ENCODE data around the gene DAND5.

The DAND5 gene

GRCh38 chr19:13005253-13005652, 35.9 kb downstream of the DAND5 start:
- DNase-seq: peak in 1 of 10 donors; percentile 20

DNA sequence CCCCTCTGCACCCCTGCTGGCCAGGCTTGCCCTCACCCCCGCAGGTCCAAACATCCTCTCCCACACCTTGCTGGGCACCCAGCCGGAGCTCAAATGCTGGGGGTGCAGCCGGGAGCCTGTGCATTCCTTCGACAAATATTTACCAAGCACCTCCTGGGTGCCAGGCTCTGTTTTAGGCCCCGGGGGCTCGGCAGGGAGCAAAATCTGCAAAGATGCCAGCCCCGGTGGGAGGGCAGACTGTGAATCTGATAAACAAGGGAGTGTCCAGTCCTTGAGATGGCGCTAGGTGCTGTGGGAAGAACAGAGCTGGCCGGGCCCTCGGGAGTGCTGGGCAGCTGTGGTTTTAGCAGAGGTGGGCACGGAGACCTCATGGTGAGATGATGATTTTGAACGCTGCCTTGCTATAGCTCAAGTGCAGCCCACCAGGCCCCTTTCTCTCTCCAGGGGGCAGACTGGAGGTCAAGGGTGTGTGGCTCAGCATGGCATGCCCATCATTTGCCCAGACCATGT, 36.5 kb downstream of the DAND5 start:
- DNase-seq: peak in 2 of 10 donors; percentile 66 to 84
- intact Hi-C loops (cut with DNase I): no loop called here

More at GRCh38 chr19:13005253-13005652, 35.9 kb downstream of the DAND5 start:
- intact Hi-C loops (cut with DNase I): no loop called here

GRCh38 chr19:13006431-13007281, 37.3 kb downstream of the DAND5 start:
- DNase-seq: peak in 3 of 10 donors; percentile 30 to 90 (median 86)
- intact Hi-C loops (cut with DNase I): no loop called here

DNA sequence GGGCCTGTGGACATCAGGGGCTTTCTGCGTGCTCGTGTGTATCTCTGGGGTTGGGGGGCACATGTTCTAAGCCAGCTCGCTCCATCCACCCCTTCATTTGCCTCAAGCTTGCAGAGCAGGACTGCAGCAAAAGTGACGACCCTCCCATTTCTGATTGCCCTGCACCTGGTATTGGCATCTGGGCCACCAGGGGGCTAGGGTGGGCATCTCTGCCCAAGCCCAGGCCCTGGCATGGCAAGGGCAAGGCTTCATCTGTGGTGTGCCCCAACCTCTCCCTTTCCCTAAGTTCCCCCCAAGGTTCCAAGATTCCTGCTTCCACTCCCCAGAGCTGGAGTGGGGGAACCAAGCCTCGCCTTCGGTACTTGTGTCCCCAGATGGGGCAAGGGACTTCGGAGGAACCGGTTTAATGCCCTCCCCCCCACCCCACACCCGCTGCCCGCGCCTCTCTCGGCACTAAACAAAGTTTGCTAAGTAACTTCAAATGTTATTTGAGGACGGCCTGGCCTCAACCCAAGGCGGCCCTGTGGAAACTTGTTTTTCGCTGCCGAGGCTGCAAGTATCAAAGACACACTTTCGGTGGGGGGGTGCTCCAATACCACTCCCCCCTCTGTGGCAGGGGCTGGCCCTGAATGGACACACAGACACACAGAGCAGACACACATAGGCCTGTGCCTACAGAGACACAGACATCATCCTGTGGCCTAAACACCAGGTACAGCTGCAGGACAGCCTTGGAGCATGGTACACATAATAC, 38.1 kb downstream of the DAND5 start:
- peak in 4 of 10 donors; percentile 22 to 83 (median 56) for DNase-seq
- intact Hi-C loops (cut with DNase I): no loop called here

DNA sequence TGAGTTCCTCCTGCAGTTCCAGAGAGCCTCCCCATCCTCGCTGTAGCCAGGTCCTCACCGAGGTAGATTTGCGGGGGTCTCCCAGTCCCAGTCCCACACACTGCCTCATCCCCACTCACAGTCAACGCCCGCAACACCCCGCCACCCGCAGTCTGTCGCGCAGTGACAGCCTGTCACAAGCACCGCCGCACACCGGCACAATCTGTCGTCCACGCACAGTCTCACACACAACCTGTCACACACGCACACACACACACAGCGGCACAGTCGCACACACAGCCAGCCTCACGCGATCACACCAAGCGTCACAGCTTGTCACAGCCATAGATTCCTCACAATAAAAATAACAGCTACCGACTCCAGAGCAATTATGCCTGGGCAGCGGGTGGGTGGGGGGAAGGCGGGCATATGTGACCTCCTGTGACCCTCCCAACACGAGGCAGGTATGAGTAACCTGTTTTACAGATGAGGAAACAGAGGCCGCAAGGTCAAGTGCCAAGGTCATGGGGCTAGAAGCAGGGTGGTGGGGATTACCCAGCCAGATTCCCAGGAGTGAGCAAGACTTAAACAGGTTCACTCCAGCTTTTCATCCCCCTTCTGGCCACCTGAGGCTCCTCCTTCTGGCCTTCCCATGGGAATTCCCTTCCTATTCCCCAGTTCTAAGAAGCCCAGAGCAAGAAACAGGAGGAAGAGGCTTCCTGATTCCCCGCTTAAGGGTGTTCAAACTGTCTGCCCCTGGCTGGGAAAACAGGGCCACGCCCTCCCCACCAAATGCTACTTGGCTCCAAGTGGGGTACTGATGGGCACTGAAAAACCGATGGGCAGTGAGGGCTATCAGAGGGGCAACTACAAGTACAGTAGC, 39.8 kb downstream of the DAND5 start:
- intact Hi-C loops (cut with DNase I): no loop called here
- DNase-seq: peak in 1 of 10 donors; percentile 78

- intact Hi-C loops (cut with DNase I): no loop called here
- peak in 1 of 10 donors; percentile 79 for DNase-seq
These were observed 40.9 kb downstream of the DAND5 start for GRCh38 chr19:13010038-13010991.

- DNase-seq: peak in 2 of 10 donors; percentile 79 to 84
- intact Hi-C loops (cut with DNase I): no loop called here
These were observed 41.7 kb downstream of the DAND5 start for GRCh38 chr19:13010992-13011652.

- intact Hi-C loops (cut with DNase I): no loop called here
- DNase-seq: peak in 2 of 10 donors; percentile 22 to 65
These were observed 42.4 kb downstream of the DAND5 start for GRCh38 chr19:13011653-13012389.

DNA sequence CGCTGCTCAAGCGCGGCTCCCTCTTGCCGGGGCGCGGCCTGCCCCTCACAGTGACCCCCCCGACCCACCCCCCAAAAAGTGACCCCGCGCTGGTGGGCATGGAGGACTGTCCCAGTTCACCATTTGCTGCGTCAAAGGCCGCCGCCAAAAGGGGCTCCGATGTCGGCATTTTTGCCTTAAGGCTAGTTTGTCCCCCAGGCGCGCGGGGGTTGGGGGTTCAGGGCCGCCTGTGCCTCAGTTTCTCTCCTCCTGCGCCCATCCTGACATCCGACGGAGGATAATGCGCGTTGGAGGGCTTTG, 43.0 kb downstream of the DAND5 start:
- DNase-seq: peak in 1 of 10 donors; percentile 59

DNA sequence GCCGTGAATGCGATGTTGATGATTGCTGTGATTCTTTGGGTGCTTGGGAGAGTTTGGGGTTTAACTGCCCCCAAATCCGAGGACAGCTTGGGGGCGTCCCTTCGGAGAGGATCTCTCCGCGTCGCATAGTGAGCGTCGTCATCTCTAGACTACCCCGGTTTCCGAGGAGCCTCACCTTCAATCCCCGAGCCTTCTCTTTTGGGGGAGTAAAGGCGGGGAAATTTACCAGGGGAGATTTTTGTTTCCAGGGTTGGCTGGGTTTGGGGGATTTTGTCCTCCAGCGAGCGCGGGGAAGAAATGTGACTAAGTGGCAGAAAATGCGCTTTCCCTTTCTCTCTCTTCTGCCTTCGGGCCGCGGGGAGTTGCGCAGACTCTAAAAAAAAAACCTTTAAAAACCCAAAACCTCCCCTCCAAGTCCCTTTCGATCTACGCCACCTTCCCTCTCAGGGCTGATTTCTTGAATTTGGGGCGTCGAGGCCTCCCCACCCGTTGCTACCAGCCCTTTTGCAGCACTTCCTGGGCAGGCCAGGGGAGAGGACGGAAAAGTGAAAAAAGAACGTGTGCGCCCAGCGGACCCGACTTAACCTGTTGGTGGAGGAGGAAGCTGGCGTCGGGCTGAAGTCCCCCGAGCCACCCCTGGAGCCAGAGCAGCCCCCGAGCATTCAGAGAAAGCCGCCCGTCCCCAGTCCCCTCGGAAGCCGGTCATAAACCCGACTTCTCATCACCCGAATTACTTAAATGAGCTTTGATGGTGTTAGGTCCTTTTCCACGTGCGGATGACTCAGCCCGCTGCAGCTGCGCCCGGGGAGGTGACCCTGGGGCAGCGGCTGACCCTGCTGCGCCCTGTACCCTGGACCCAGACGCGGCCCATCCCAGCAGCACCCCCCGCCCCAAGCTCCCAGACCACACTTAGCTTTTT, 43.6 kb downstream of the DAND5 start:
- intact Hi-C loops (cut with DNase I): no loop called here
- peak in 4 of 10 donors; percentile 54 to 89 (median 68) for DNase-seq

More for the DNA sequence above, 43.0 kb downstream of the DAND5 start:
- intact Hi-C loops (cut with DNase I): no loop called here

DNA sequence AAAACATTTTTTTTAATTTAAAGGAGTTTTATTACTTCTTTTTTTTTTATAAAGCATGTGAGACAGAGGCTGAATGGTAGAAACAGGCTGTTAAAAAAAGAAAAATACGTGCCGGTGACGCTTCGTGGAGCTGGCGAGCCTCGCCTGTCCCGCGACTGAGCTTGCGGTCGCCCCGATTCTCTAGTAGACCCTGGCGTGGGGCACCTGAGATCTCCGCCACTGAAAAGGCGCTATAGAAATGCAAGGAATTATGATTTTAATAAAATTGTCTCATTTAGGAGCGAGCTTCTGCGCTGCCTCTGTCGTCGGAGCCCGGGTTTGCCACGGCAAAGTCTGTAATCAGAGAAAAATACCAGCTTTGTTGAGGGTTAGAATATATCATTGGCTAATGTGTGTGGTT, 44.3 kb downstream of the DAND5 start:
- intact Hi-C loops (cut with DNase I): no loop called here
- peak in 3 of 10 donors; percentile 40 to 91 (median 46) for DNase-seq

GRCh38 chr19:13014101-13014920, 44.9 kb downstream of the DAND5 start:
- DNase-seq: peak in 9 of 10 donors; percentile 55 to 94 (median 70)
- intact Hi-C loops (cut with DNase I): no loop called here

DNA sequence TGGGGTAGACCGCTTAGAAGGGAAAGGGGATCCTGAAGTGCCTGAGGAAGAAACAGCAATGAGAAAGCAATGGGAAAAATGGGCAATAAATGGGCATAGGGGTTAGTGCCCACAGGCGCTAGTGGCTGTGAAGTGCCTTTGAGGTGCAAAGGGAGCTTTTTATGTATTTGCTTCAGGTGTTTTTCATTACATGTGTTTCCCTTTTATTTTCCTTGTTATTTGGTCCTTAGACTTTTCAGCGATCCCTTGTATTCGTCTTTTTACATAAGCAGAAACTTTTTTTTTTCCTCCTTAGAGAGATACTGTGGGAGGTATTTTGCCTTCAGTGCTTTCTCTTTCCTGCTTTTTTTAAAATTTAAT, 45.5 kb downstream of the DAND5 start:
- intact Hi-C loops (cut with DNase I): no loop called here
- no peak for DNase-seq

DNA sequence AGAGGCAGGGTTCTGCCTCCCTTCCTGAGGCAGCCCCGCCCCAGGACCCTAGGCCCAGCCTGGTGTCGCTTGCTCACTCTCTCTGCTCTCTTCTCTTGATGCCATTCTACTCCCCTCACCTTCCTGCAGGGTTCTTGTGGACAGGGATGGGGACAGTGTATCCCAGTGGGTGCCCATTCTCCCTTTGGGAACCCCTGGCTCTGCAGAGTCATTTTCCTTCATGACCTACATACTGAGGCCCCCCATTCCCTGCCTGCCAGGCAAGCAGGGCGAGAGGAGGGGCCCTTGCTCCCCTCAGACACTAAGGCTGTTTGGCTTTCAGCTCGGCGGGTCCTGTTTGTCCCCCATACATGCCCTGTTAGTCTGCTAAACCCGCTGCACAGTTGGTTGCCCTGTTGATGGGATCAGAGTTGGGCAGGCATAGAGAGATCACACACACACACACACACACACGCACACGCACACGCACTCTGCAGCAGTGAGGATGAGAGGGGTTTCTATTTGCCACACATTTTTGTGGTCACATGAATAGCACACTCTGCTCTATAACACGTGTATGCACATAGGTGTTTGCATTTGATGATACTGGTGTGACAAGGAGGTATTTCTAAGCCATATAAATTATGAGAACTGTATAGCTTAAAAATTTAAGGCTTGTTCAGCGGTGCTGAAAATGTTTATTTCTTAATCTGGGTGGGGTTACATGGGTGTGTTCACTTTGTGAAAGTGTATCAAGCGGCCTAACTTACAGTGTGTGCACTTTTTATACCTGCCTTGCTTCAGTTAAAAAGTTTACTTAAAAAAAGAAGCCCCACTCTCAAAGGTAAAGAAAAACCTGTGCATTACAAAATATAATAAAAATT, 46.2 kb downstream of the DAND5 start:
- DNase-seq: no peak
- intact Hi-C loops (cut with DNase I): no loop called here

DNA sequence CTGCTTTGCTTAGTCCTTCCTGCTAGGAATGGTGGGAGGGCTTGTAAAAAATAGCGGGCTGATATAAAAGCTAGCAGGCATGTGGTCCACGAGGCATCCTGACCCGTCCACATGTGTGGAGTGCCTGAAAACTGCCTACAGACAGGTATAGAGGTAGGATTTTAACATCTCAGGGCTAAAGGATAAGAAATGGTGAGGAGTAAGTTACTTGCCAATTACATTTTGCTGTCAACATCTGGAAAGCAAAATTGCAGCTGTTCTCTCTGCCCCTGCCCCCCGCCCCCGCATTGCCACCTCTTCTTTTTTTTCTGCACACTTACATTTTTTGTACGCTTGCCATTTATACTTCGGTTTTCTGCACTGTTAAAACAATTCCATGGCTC, 46.9 kb downstream of the DAND5 start:
- intact Hi-C loops (cut with DNase I): no loop called here

More for the DNA sequence above, 46.9 kb downstream of the DAND5 start:
- DNase-seq: no peak

Measured in posterior cingulate gyrus (tissue), 11 donors.